GM12878 (cell line): ENCODE results near the gene VSTM4. TPM values are rescaled to one million over a fixed set of nuclear protein-coding genes. Genes with fewer than 3 reads are reported as not detected.

Experiments used
- CREM ChIP-seq: IDR thresholded peaks from 2 replicates; pipeline ENCODE4 v1.6.1; 2014; ENCODE audit warnings: antibody characterized with exemption, low read depth
- ESRRA ChIP-seq: IDR thresholded peaks from 2 replicates; pipeline ENCODE4 v1.6.1; 2012; ENCODE audit warnings: mild to moderate bottlenecking, low read length, improper control_type of control experiment
- FOS ChIP-seq: IDR thresholded peaks from 3 replicates; pipeline ENCODE4 v1.6.1; 2011; ENCODE audit warnings: borderline replicate concordance; ENCODE audit not compliant: insufficient read length; ENCODE audit errors: extremely low read depth
- HDAC2 ChIP-seq: fragments of 200-600 bp; sonication (generic); IDR thresholded peaks from 2 replicates; pipeline ENCODE4 v1.6.1; 2017
- IKZF2 ChIP-seq, 2 experiments: fragments of 450-650 bp; IDR thresholded peaks; 2 replicates each; pipeline ENCODE4 v1.6.1; 2017; ENCODE audit warnings: mild to moderate bottlenecking in 2 of 2, moderate library complexity in 2 of 2
- JUNB ChIP-seq: IDR thresholded peaks from 2 replicates; pipeline ENCODE4 v1.6.1; 2016; ENCODE audit warnings: antibody characterized with exemption, mild to moderate bottlenecking
- MXI1 ChIP-seq: fragments of 150-350 bp; IDR thresholded peaks from 2 replicates; pipeline ENCODE4 v1.6.1; 2011; ENCODE audit warnings: low read depth, mild to moderate bottlenecking, inconsistent platforms, low read length, improper control_type of control experiment
- NRF1 ChIP-seq: conservative IDR thresholded peaks from 2 replicates; pipeline ENCODE4 v1.6.1; 2011; ENCODE audit warnings: mild to moderate bottlenecking, low read depth, low read length, improper control_type of control experiment
- SIN3A ChIP-seq: IDR thresholded peaks from 2 replicates; pipeline ENCODE4 v1.6.1; 2012; ENCODE audit warnings: low read depth, low read length, improper control_type of control experiment
- SMAD1 ChIP-seq: fragments of 450-650 bp; IDR thresholded peaks from 2 replicates; pipeline ENCODE4 v1.6.1; 2018; ENCODE audit warnings: mild to moderate bottlenecking, low read depth; ENCODE audit not compliant: partially characterized antibody
- TCF7 ChIP-seq: IDR thresholded peaks from 2 replicates; pipeline ENCODE4 v1.6.1; 2014; ENCODE audit warnings: antibody characterized with exemption, borderline replicate concordance
- YBX1 ChIP-seq: fragments of 450-650 bp; IDR thresholded peaks from 2 replicates; pipeline ENCODE4 v1.6.1; 2016; ENCODE audit warnings: antibody characterized with exemption
- YY1 ChIP-seq: IDR thresholded peaks from 2 replicates; pipeline ENCODE4 v1.6.1; 2011; ENCODE audit warnings: low read depth, mild to moderate bottlenecking, low read length
- ZBTB11 ChIP-seq: fragments of 450-650 bp; formaldehyde crosslinking; IDR thresholded peaks from 2 replicates; pipeline ENCODE4 v1.5.0; 2022; ENCODE audit warnings: mild to moderate bottlenecking, missing genetic modification characterization
- ZZZ3 ChIP-seq: IDR thresholded peaks from 2 replicates; pipeline ENCODE4 v1.6.1; 2011; ENCODE audit warnings: low read depth; ENCODE audit not compliant: control insufficient read depth, insufficient read length
- polyA plus RNA-seq, 11 experiments: library from polyadenylated mRNA; depleted of rRNA in 4 of 11; unstranded in 6 of 11; stranded (reverse) in 5 of 11; fragments of >200 nt; fragmentation: Nextera tagmentation in 4 of 11; fragmentation: Illumina TruSeq in 1 of 11; extraction: Ambion mirVana in 4 of 11; extraction: Trizol in 1 of 11; gene quantifications; 1 replicate in 1 of 11; 2 replicates in 10 of 11; pipeline versions ENCODE4 v1.2.1 to v1.2.3, GENCODE V29; 2011 to 2016; ENCODE audit warnings: inconsistent platforms in 2 of 11, missing spikeins in 2 of 11, low read depth in 1 of 11
- total RNA-seq, 4 experiments: library from RNA; depleted of rRNA in 3 of 4; stranded (reverse); fragments of >200 nt in 3 of 4; fragmentation: Illumina TruSeq in 1 of 4; extraction: Trizol in 1 of 4; gene quantifications; 2 replicates each; pipeline versions ENCODE4 v1.2.1 to v1.2.3, GENCODE V29; 2013 to 2021
- TF ChIP-seq, protein P1 (sequence below): fragments of 450-650 bp; IDR thresholded peaks from 2 replicates; pipeline ENCODE4 v1.6.1; 2017; ENCODE audit warnings: low read depth, mild to moderate bottlenecking, moderate library complexity
- TF ChIP-seq, protein P2 (sequence below): fragments of 450-650 bp; IDR thresholded peaks from 2 replicates; pipeline ENCODE4 v1.6.1; 2017; ENCODE audit warnings: mild to moderate bottlenecking, moderate library complexity
- TF ChIP-seq, protein P3 (sequence below): IDR thresholded peaks from 2 replicates; pipeline ENCODE4 v1.6.1; 2011; ENCODE audit warnings: borderline replicate concordance, low read depth, mild to moderate bottlenecking, moderate library complexity, low read length; ENCODE audit not compliant: insufficient read depth, poor library complexity, severe bottlenecking

VSTM4 gene
- total and polyA plus RNA-seq, 10 of the 15 experiments (the other 5 are each of a cell fraction or from before 2014, with no cell fraction given): 0.01 to 0.14 (median 0.02) TPM; not detected in 7

- no peak for TF ChIP-seq ZBTB11 (CRISPR knock-in tag)
- TF ChIP-seq, protein P1, sequence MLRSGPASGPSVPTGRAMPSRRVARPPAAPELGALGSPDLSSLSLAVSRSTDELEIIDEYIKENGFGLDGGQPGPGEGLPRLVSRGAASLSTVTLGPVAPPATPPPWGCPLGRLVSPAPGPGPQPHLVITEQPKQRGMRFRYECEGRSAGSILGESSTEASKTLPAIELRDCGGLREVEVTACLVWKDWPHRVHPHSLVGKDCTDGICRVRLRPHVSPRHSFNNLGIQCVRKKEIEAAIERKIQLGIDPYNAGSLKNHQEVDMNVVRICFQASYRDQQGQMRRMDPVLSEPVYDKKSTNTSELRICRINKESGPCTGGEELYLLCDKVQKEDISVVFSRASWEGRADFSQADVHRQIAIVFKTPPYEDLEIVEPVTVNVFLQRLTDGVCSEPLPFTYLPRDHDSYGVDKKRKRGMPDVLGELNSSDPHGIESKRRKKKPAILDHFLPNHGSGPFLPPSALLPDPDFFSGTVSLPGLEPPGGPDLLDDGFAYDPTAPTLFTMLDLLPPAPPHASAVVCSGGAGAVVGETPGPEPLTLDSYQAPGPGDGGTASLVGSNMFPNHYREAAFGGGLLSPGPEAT: peak; percentile 66
- TF ChIP-seq JUNB: peak; percentile 50; the same call in 1 of the 2 replicates
- no peak for TF ChIP-seq SIN3A
- peak; percentile 71; the same call in 1 of the 2 replicates for TF ChIP-seq CREM
- TF ChIP-seq SMAD1: no peak
- TF ChIP-seq ZZZ3: no peak
- TF ChIP-seq ESRRA: no peak
- TF ChIP-seq HDAC2: no peak
- TF ChIP-seq IKZF2 (IDR thresholded peaks at IDR 0.05): peak; percentile 86
- no peak for TF ChIP-seq TCF7
- no peak for TF ChIP-seq NRF1
- TF ChIP-seq, protein P2, sequence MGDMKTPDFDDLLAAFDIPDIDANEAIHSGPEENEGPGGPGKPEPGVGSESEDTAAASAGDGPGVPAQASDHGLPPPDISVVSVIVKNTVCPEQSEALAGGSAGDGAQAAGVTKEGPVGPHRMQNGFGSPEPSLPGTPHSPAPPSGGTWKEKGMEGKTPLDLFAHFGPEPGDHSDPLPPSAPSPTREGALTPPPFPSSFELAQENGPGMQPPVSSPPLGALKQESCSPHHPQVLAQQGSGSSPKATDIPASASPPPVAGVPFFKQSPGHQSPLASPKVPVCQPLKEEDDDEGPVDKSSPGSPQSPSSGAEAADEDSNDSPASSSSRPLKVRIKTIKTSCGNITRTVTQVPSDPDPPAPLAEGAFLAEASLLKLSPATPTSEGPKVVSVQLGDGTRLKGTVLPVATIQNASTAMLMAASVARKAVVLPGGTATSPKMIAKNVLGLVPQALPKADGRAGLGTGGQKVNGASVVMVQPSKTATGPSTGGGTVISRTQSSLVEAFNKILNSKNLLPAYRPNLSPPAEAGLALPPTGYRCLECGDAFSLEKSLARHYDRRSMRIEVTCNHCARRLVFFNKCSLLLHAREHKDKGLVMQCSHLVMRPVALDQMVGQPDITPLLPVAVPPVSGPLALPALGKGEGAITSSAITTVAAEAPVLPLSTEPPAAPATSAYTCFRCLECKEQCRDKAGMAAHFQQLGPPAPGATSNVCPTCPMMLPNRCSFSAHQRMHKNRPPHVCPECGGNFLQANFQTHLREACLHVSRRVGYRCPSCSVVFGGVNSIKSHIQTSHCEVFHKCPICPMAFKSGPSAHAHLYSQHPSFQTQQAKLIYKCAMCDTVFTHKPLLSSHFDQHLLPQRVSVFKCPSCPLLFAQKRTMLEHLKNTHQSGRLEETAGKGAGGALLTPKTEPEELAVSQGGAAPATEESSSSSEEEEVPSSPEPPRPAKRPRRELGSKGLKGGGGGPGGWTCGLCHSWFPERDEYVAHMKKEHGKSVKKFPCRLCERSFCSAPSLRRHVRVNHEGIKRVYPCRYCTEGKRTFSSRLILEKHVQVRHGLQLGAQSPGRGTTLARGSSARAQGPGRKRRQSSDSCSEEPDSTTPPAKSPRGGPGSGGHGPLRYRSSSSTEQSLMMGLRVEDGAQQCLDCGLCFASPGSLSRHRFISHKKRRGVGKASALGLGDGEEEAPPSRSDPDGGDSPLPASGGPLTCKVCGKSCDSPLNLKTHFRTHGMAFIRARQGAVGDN: no peak
- TF ChIP-seq YBX1: no peak
- TF ChIP-seq FOS: no peak
- no peak for TF ChIP-seq YY1
- TF ChIP-seq, protein P3, sequence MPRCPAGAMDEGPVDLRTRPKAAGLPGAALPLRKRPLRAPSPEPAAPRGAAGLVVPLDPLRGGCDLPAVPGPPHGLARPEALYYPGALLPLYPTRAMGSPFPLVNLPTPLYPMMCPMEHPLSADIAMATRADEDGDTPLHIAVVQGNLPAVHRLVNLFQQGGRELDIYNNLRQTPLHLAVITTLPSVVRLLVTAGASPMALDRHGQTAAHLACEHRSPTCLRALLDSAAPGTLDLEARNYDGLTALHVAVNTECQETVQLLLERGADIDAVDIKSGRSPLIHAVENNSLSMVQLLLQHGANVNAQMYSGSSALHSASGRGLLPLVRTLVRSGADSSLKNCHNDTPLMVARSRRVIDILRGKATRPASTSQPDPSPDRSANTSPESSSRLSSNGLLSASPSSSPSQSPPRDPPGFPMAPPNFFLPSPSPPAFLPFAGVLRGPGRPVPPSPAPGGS: peak; percentile 42
- no peak for TF ChIP-seq MXI1
These were observed 38.4 kb downstream of the VSTM4 start (continued) for GRCh38 chr10:49076741-49077521.
